Testis (tissue), 3 donors: Measurements from ENCODE around the gene TWIST2. TPM values are rescaled to one million over a fixed set of nuclear protein-coding genes. Genes with fewer than 3 reads are reported as not detected.
A peak's percentile ranks its signal among the peaks of the same experiment; 100 is the strongest.

Source experiments
- DNase-seq: peaks from one replicate; pipeline ENCODE4 v3.0.0-alpha.2; 2019
- H3K27ac ChIP-seq, 2 donors: fragments of 200-600 bp; sonication (generic); one replicate each; pipeline ENCODE4 v1.5.1; 2019
- H3K27me3 ChIP-seq: fragments of 200-600 bp; sonication (generic); one replicate; pipeline ENCODE4 v1.5.1; 2019
- H3K36me3 ChIP-seq: fragments of 200-600 bp; sonication (generic); one replicate; pipeline ENCODE4 v1.5.1; 2017; ENCODE audit warnings: low read depth; ENCODE audit errors: missing control alignments
- H3K4me1 ChIP-seq: fragments of 200-600 bp; sonication (generic); one replicate; pipeline ENCODE4 v1.5.1; 2019
- H3K4me3 ChIP-seq, 2 donors: fragments of 200-600 bp; sonication (generic); one replicate each; pipeline ENCODE4 v1.5.1; 2017 to 2019
- H3K9me3 ChIP-seq: fragments of 200-600 bp; sonication (generic); one replicate; pipeline ENCODE4 v1.5.1; 2017
- POLR2A ChIP-seq: fragments of 450-650 bp; IDR thresholded peaks from one replicate; pipeline ENCODE4 v1.6.1; 2017; ENCODE audit warnings: antibody characterized with exemption, mild to moderate bottlenecking, moderate library complexity
- WGBS, 2 donors: methylation state at CpG; one replicate each; pipeline ENCODE4 v1.1.5; 2018; 5-methylcytosine and 5-hydroxymethylcytosine counted together
- intact Hi-C: fragments of 100-400 bp; cut with DNase I; formaldehyde crosslinking; loops from one replicate; pipeline ENCODE4 v1.15.1; 2023; ENCODE audit warnings: low total_unique reads
- polyA plus RNA-seq: library from polyadenylated mRNA; stranded (reverse); fragments of 350-450 nt; fragmentation: Illumina TruSeq; extraction: RNeasy Lipid Tissue Mini Kit (QIAGEN cat#74804); gene quantifications from one replicate; pipeline ENCODE4 v1.2.3, GENCODE V29; 2014; ENCODE audit warnings: low read depth, low replicate concordance; ENCODE audit not compliant: insufficient read depth
- total RNA-seq, 2 donors: library from RNA; depleted of rRNA; stranded (reverse); fragments of >200 nt; gene quantifications; one replicate each; pipeline ENCODE4 v1.2.3, GENCODE V29; 2016
- TF ChIP-seq, protein P1 (sequence below), 3 experiments: fragments of 450-650 bp in 2 of 3; fragments of 200-600 bp in 1 of 3; sonication (generic) in 1 of 3; IDR thresholded peaks; one replicate each; pipeline ENCODE4 v1.5.1; 2016 to 2019; ENCODE audit warnings: antibody characterized with exemption in 3 of 3, mild to moderate bottlenecking in 2 of 3, moderate library complexity in 1 of 3

Gene TWIST2
- total and polyA plus RNA-seq, 3 donors from 2014 or later: 5.0 to 11.3 (median 10.3) TPM

- TF ChIP-seq, protein P1, sequence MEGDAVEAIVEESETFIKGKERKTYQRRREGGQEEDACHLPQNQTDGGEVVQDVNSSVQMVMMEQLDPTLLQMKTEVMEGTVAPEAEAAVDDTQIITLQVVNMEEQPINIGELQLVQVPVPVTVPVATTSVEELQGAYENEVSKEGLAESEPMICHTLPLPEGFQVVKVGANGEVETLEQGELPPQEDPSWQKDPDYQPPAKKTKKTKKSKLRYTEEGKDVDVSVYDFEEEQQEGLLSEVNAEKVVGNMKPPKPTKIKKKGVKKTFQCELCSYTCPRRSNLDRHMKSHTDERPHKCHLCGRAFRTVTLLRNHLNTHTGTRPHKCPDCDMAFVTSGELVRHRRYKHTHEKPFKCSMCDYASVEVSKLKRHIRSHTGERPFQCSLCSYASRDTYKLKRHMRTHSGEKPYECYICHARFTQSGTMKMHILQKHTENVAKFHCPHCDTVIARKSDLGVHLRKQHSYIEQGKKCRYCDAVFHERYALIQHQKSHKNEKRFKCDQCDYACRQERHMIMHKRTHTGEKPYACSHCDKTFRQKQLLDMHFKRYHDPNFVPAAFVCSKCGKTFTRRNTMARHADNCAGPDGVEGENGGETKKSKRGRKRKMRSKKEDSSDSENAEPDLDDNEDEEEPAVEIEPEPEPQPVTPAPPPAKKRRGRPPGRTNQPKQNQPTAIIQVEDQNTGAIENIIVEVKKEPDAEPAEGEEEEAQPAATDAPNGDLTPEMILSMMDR (IDR thresholded peaks at IDR 0.05): no peak
- TF ChIP-seq POLR2A: no peak
- peaks cover 15% of the 10 kb centered on the region for H3K4me1 ChIP-seq
- WGBS, 2 donors: 91 to 93% methylated on average over 10 of the region's 10 CpGs
- no peaks in the 10 kb centered on the region for H3K9me3 ChIP-seq
- H3K36me3 ChIP-seq: no peaks in the 10 kb centered on the region
- H3K4me3 ChIP-seq: no peak overlapping the region
- H3K27me3 ChIP-seq: no peaks in the 10 kb centered on the region
- no peak overlapping the region for H3K27ac ChIP-seq
- DNase-seq: no peak
- intact Hi-C loops: no loop called here
Measured at GRCh38 chr2:238861766-238862315, 14.0 kb downstream of the TWIST2 start.

DNA sequence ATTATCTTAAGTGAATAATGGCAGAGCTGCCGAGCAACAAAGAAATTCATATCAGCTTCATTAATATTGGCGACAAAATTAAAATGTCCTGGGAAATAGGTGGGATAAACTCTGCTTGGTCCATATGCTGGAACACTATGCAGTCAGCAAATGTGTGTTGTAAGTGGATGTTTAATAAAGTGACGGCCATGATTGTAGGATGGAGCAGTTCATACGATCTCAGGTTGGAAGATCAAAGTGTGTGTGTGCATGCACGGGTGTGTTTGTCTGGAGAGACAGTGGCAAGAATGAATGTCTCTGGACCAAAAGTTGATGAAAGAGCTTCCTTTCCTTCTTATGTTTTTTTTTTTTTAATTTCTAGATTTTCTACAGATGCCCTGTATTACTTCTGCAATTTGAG is 14.8 kb downstream of the TWIST2 start:
- Histone ChIP-seq H3K4me1 (peaks cover 15% of the 10 kb centered on the region), H3K36me3 (no peaks in the 10 kb centered on the region), H3K27ac (no peak overlapping the region), H3K9me3 (no peaks in the 10 kb centered on the region), H3K4me3 (no peak overlapping the region), H3K27me3 (no peaks in the 10 kb centered on the region)
- TF ChIP-seq POLR2A: no peak
- TF ChIP-seq, protein P1 (IDR thresholded peaks at IDR 0.05): no peak
- intact Hi-C loops: no loop called here
- DNase-seq: no peak
- WGBS, 2 donors: 84 to 93% methylated on average over 5 of the region's 5 CpGs

DNA sequence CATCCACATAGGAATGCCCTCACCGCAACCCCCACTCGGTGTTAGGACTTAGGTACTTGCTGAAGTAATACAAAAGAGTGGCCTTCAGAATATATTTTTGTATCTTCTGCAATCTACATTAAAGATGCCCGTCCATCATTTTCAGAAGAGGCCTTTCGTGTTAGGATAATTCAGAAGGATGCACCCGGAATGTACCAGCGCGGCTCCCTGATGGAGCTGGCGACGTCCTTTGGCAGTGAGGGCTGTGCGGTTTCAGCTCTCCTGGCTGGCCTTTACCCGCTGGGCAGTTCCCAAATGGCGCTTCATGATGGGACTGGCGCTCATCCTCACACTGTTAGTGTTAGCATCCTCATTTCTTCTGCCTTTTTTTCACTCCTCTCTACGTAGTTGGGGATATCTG is 15.3 kb downstream of the TWIST2 start:
- Histone ChIP-seq H3K27me3 (no peaks in the 10 kb centered on the region), H3K4me3 (no peak overlapping the region), H3K36me3 (no peaks in the 10 kb centered on the region), H3K9me3 (no peaks in the 10 kb centered on the region), H3K27ac (peak overlapping the region in 1 of 2 donors; percentile 54), H3K4me1 (peaks cover 18% of the 10 kb centered on the region)
- TF ChIP-seq, protein P1 (IDR thresholded peaks at IDR 0.05): no peak
- TF ChIP-seq POLR2A: no peak
- intact Hi-C loops: no loop called here
- 96% methylated on average over 14 of the region's 14 CpGs for WGBS, 2 donors
- DNase-seq: peak; percentile 6

DNA sequence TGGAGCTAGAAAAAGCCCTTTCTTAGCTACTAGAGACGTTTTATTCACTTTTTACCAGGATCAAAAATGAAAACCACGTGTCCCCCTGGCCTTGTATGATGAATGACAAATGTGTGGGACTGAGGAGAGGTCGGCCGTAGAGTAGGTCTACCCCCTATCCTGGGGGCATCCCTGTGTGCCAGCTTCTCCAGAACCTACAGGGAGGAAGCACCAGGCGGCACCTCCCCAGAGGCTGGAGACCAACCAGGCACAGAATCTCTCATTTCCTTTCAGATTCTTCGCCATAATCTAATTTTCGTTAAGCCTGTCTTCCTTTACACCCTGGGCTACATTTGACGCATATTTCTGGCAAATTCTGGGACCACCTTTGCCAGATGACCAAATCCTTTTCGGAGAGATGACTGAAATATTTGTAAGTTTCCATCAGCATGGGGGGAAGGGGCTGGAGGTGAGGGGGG is 15.9 kb downstream of the TWIST2 start:
- Histone ChIP-seq H3K4me1 (peaks cover 23% of the 10 kb centered on the region), H3K27me3 (no peaks in the 10 kb centered on the region), H3K36me3 (no peaks in the 10 kb centered on the region), H3K4me3 (no peak overlapping the region), H3K9me3 (no peaks in the 10 kb centered on the region), H3K27ac (peak overlapping the region in 1 of 2 donors; percentile 54)
- WGBS, 2 donors: 83 to 87% methylated on average over 9 of the region's 9 CpGs
- TF ChIP-seq, protein P1 (IDR thresholded peaks at IDR 0.05): no peak
- no peak for TF ChIP-seq POLR2A
- intact Hi-C loops: no loop called here
- no peak for DNase-seq
